Smooth muscle cell (in vitro differentiated cells): ENCODE results near the gene ART4. TPM values are rescaled to one million over a fixed set of nuclear protein-coding genes. Genes with fewer than 3 reads are reported as not detected.

Experiments
- DNase-seq: peaks from one replicate; lab custom pipeline; 2025; ENCODE audit not compliant: unreplicated experiment; lab: John Stamatoyannopoulos, UW
- H2AFZ ChIP-seq: fragments of 200-600 bp; sonication (generic); 2 replicates; pipeline ENCODE4 v1.6.0; 2016; ENCODE audit warnings: antibody characterized with exemption, low read depth, mild to moderate bottlenecking
- H3F3A ChIP-seq: fragments of 200-600 bp; sonication (generic); 2 replicates; pipeline ENCODE4 v1.6.0; 2017; ENCODE audit warnings: antibody characterized with exemption, low read depth
- H3K27ac ChIP-seq: fragments of 200-600 bp; sonication (generic); 2 replicates; pipeline ENCODE4 v1.5.1; 2016; ENCODE audit warnings: low read depth, mild to moderate bottlenecking
- H3K27me3 ChIP-seq: fragments of 200-600 bp; sonication (generic); 2 replicates; pipeline ENCODE4 v1.6.1; 2016; ENCODE audit warnings: low read depth, mild to moderate bottlenecking
- H3K36me3 ChIP-seq: fragments of 200-600 bp; sonication (generic); 2 replicates; pipeline ENCODE4 v1.5.1; 2016; ENCODE audit warnings: low read depth
- H3K4me1 ChIP-seq: fragments of 200-600 bp; sonication (generic); 2 replicates; pipeline ENCODE4 v1.5.1; 2016; ENCODE audit warnings: low read depth
- H3K4me2 ChIP-seq: fragments of 200-600 bp; sonication (generic); 2 replicates; pipeline ENCODE4 v1.6.0; 2016; ENCODE audit warnings: mild to moderate bottlenecking
- H3K4me3 ChIP-seq: fragments of 200-600 bp; sonication (generic); 2 replicates; pipeline ENCODE4 v1.5.1; 2016; ENCODE audit warnings: mild to moderate bottlenecking
- H3K79me2 ChIP-seq: fragments of 200-600 bp; sonication (generic); 2 replicates; pipeline ENCODE4 v1.6.0; 2016; ENCODE audit warnings: low read depth, mild to moderate bottlenecking
- H3K9ac ChIP-seq: fragments of 200-600 bp; sonication (generic); 2 replicates; pipeline ENCODE4 v1.6.0; 2016; ENCODE audit warnings: low read depth
- H3K9me3 ChIP-seq: fragments of 200-600 bp; sonication (generic); replicated peaks from 2 replicates; pipeline ENCODE4 v1.5.1; 2016; ENCODE audit warnings: low read depth
- H4K20me1 ChIP-seq: fragments of 200-600 bp; sonication (generic); 2 replicates; pipeline ENCODE4 v1.6.0; 2016; ENCODE audit warnings: low read depth
- WGBS: methylation state at CpG from one replicate; pipeline ENCODE4 v1.1.7; 2016; ENCODE audit warnings: low lambda C conversion rate; 5-methylcytosine and 5-hydroxymethylcytosine counted together
- polyA plus RNA-seq: library from polyadenylated mRNA; unstranded; fragments of >200 nt; fragmentation: Nextera tagmentation; extraction: Ambion mirVana; gene quantifications from 2 replicates; pipeline ENCODE4 v1.2.1, GENCODE V29; 2016
- total RNA-seq: library from RNA; depleted of rRNA; stranded (reverse); fragments of >200 nt; gene quantifications from 2 replicates; pipeline ENCODE4 v1.2.3, GENCODE V29; 2014
- TF ChIP-seq, protein P1 (sequence below): fragments of 200-600 bp; sonication (generic); IDR thresholded peaks from 2 replicates; pipeline ENCODE4 v1.5.1; 2017; ENCODE audit warnings: borderline replicate concordance, mild to moderate bottlenecking, antibody characterized with exemption; ENCODE audit not compliant: insufficient read depth, poor library complexity, severe bottlenecking

The ART4 gene, protein sequence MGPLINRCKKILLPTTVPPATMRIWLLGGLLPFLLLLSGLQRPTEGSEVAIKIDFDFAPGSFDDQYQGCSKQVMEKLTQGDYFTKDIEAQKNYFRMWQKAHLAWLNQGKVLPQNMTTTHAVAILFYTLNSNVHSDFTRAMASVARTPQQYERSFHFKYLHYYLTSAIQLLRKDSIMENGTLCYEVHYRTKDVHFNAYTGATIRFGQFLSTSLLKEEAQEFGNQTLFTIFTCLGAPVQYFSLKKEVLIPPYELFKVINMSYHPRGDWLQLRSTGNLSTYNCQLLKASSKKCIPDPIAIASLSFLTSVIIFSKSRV
- total RNA-seq = 5.0 and 9.0 TPM in 2 replicates
- polyA plus RNA-seq = 1.7 and 2.0 TPM in 2 replicates

DNA sequence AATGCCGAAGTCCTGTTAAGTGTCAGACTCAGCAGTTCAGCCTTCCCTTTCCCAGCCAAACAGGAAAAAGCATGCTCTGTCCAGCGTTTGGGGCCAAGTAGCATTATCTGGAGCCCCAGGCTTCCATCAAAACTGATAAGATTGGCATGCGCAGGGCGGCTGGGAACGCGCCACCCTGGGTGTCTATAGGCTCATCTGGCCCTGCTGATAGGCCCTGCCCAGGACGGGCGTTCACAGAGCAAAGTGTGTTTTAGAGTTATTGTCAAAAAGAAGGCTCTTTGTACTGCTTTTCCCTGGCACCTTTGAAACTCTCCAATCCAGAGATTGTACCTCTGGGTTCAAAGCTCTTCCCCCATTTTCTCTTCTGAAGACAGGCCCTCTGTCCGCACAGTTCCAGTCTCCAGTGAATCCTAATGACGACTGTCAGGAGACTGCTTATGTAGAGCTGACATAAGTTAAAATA, at the start of gene ART4:
Gene ART4, minus strand, starts transcription at position 102 of the 463 bp plus-strand sequence. CDS start 413 bp downstream, outside the sequence.
- Histone ChIP-seq H3K9ac (peak within 1 kb of the TSS; percentile 31), H2AFZ (peak within 1 kb of the TSS; percentile 72), H4K20me1 (no peaks in the 10 kb centered on the region), H3K9me3 (no peaks in the 10 kb centered on the region), H3K27me3 (no peaks in the 10 kb centered on the region), H3K27ac (peak within 1 kb of the TSS; percentile 58), H3K36me3 (no peaks in the 10 kb centered on the region), H3K4me3 (peak within 1 kb of the TSS; percentile 2), H3K79me2 (peaks cover 30% of the 10 kb centered on the region), H3K4me2 (peak within 1 kb of the TSS; percentile 15), H3K4me1 (no peaks in the 10 kb centered on the region), H3F3A (peaks cover 2% of the 10 kb centered on the region)
- WGBS = 22% methylated on average over 10 of the region's 10 CpGs
- TF ChIP-seq, protein P1, sequence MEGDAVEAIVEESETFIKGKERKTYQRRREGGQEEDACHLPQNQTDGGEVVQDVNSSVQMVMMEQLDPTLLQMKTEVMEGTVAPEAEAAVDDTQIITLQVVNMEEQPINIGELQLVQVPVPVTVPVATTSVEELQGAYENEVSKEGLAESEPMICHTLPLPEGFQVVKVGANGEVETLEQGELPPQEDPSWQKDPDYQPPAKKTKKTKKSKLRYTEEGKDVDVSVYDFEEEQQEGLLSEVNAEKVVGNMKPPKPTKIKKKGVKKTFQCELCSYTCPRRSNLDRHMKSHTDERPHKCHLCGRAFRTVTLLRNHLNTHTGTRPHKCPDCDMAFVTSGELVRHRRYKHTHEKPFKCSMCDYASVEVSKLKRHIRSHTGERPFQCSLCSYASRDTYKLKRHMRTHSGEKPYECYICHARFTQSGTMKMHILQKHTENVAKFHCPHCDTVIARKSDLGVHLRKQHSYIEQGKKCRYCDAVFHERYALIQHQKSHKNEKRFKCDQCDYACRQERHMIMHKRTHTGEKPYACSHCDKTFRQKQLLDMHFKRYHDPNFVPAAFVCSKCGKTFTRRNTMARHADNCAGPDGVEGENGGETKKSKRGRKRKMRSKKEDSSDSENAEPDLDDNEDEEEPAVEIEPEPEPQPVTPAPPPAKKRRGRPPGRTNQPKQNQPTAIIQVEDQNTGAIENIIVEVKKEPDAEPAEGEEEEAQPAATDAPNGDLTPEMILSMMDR = no peak
- no peak for DNase-seq

DNA sequence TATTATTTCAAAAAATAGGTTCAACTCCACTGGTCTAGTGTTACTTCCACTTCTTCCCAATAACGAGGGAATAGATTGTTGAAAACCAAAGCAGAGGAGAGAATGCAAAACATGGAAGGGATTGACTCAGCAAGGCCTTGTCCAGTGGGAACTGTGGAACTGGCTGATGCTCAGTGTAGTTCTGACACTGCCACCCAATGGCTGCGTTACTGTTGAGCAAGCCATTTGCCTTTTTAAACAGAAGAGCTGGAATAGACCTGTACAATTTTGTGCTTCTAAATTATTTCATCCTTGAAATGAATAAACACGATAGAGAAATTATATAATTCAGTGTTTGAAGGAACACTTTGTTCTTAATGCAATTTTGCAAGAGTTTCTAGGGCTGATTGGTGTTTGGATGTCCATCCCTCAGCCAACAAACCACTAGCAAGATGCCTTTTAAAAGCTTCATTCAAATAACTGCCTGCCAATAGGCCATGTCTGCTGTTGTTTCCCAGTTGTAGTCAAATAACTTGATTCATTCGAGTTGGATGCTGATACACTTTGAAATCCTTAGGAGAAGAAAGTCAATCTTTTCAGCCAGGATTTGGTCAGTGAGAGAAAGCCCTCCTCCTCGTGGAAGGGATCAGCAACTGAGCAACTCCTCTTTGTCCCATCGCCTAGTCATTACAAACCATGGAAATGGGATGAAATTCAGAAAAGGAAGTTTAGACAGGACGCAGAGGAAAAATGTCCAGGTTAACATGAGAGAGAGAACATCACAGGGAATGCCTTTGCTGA, 49.6 kb upstream of the ART4 start:
- Histone ChIP-seq H3K4me1 (peaks cover 35% of the 10 kb centered on the region), H3K9me3 (no peaks in the 10 kb centered on the region), H3K27ac (peak overlapping the region; percentile 85), H3K36me3 (no peaks in the 10 kb centered on the region), H3K4me3 (no peak overlapping the region), H3K4me2 (peak overlapping the region; percentile 67), H3F3A (peaks cover 32% of the 10 kb centered on the region), H3K27me3 (no peaks in the 10 kb centered on the region), H4K20me1 (no peaks in the 10 kb centered on the region), H3K79me2 (no peaks in the 10 kb centered on the region), H3K9ac (no peak overlapping the region), H2AFZ (peak overlapping the region; percentile 57)
- no peak for DNase-seq
- WGBS = 70% methylated on average over 7 of the region's 7 CpGs
- TF ChIP-seq, protein P1 = no peak

- no peaks in the 10 kb centered on the region for H3K9me3 ChIP-seq
- peaks cover 18% of the 10 kb centered on the region for H3K4me1 ChIP-seq
- no peaks in the 10 kb centered on the region for H4K20me1 ChIP-seq
- TF ChIP-seq, protein P1 = no peak
- H3K4me2 ChIP-seq = no peak overlapping the region
- H3K27ac ChIP-seq = no peak overlapping the region
- H2AFZ ChIP-seq = no peak overlapping the region
- H3K79me2 ChIP-seq = no peaks in the 10 kb centered on the region
- 90% methylated on average over 5 of the region's 5 CpGs for WGBS
- H3K9ac ChIP-seq = no peak overlapping the region
- peaks cover 15% of the 10 kb centered on the region for H3F3A ChIP-seq
- no peak overlapping the region for H3K4me3 ChIP-seq
- no peaks in the 10 kb centered on the region for H3K36me3 ChIP-seq
- no peak for DNase-seq
- H3K27me3 ChIP-seq = no peaks in the 10 kb centered on the region
Observed at GRCh38 chr12:14890701-14891100, 47.4 kb upstream of the ART4 start.
